Measurements from ENCODE around the gene ASPG. TPM values are rescaled to one million over a fixed set of nuclear protein-coding genes. Genes with fewer than 3 reads are reported as not detected.

Gene ASPG
- total RNA-seq, 1 experiment from 2014 or later, result 3.4 TPM

DNA sequence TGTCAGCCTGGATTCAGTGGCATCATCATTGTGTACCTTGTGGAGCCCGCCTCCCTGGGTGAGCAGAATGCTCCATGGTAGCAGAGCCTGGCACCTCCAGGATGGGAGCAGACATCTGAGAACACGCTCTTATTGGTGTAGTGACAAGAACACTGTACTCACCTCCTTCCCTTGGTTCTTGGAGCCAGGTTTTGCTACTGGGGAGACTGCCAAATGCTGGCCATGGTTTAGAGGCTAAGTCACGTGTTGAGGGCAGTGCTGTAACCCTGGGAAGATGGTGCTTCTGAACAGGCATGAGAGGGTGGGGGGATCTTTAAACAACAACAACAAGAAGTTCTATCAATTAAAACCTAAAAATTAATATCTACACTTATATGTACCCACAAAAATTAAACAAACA, 47.6 kb upstream of the ASPG start:
- DNase-seq (ENCODE audit: low spot score), result no peak
- ChIA-PET CTCF (no interaction called here), POLR2A (no interaction called here)
- TF ChIP-seq, protein P1, sequence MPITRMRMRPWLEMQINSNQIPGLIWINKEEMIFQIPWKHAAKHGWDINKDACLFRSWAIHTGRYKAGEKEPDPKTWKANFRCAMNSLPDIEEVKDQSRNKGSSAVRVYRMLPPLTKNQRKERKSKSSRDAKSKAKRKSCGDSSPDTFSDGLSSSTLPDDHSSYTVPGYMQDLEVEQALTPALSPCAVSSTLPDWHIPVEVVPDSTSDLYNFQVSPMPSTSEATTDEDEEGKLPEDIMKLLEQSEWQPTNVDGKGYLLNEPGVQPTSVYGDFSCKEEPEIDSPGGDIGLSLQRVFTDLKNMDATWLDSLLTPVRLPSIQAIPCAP (CRISPR knock-in tag; IDR thresholded peaks at IDR 0.05), result no peak
- no peak for TF ChIP-seq JAZF1 (CRISPR knock-in tag; IDR thresholded peaks at IDR 0.05)
- no peak for TF ChIP-seq NFATC4 (CRISPR knock-in tag; IDR thresholded peaks at IDR 0.05)
- no peak for TF ChIP-seq RELA (CRISPR knock-in tag; IDR thresholded peaks at IDR 0.05; ENCODE audit: borderline replicate concordance)
- TF ChIP-seq SMAD3 (CRISPR knock-in tag; IDR thresholded peaks at IDR 0.05; ENCODE audit: borderline replicate concordance), result no peak
- TF ChIP-seq OVOL2 (CRISPR knock-in tag; IDR thresholded peaks at IDR 0.05; ENCODE audit: borderline replicate concordance), result no peak
- no peak for TF ChIP-seq FOXP1 (CRISPR knock-in tag; IDR thresholded peaks at IDR 0.05; ENCODE audit: borderline replicate concordance)
- TF ChIP-seq, protein P2, sequence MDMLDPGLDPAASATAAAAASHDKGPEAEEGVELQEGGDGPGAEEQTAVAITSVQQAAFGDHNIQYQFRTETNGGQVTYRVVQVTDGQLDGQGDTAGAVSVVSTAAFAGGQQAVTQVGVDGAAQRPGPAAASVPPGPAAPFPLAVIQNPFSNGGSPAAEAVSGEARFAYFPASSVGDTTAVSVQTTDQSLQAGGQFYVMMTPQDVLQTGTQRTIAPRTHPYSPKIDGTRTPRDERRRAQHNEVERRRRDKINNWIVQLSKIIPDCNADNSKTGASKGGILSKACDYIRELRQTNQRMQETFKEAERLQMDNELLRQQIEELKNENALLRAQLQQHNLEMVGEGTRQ (CRISPR knock-in tag; IDR thresholded peaks at IDR 0.05), result no peak
- no peak for TF ChIP-seq JUN (CRISPR knock-in tag; IDR thresholded peaks at IDR 0.05)
- no peak for TF ChIP-seq ZNF219 (CRISPR knock-in tag; IDR thresholded peaks at IDR 0.05; ENCODE audit: borderline replicate concordance)
- TF ChIP-seq SOX15 (CRISPR knock-in tag; IDR thresholded peaks at IDR 0.05), result no peak
- TF ChIP-seq, protein P3, sequence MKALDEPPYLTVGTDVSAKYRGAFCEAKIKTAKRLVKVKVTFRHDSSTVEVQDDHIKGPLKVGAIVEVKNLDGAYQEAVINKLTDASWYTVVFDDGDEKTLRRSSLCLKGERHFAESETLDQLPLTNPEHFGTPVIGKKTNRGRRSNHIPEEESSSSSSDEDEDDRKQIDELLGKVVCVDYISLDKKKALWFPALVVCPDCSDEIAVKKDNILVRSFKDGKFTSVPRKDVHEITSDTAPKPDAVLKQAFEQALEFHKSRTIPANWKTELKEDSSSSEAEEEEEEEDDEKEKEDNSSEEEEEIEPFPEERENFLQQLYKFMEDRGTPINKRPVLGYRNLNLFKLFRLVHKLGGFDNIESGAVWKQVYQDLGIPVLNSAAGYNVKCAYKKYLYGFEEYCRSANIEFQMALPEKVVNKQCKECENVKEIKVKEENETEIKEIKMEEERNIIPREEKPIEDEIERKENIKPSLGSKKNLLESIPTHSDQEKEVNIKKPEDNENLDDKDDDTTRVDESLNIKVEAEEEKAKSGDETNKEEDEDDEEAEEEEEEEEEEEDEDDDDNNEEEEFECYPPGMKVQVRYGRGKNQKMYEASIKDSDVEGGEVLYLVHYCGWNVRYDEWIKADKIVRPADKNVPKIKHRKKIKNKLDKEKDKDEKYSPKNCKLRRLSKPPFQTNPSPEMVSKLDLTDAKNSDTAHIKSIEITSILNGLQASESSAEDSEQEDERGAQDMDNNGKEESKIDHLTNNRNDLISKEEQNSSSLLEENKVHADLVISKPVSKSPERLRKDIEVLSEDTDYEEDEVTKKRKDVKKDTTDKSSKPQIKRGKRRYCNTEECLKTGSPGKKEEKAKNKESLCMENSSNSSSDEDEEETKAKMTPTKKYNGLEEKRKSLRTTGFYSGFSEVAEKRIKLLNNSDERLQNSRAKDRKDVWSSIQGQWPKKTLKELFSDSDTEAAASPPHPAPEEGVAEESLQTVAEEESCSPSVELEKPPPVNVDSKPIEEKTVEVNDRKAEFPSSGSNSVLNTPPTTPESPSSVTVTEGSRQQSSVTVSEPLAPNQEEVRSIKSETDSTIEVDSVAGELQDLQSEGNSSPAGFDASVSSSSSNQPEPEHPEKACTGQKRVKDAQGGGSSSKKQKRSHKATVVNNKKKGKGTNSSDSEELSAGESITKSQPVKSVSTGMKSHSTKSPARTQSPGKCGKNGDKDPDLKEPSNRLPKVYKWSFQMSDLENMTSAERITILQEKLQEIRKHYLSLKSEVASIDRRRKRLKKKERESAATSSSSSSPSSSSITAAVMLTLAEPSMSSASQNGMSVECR (CRISPR knock-in tag; IDR thresholded peaks at IDR 0.05; ENCODE audit: borderline replicate concordance), result no peak
- TF ChIP-seq, protein P4, sequence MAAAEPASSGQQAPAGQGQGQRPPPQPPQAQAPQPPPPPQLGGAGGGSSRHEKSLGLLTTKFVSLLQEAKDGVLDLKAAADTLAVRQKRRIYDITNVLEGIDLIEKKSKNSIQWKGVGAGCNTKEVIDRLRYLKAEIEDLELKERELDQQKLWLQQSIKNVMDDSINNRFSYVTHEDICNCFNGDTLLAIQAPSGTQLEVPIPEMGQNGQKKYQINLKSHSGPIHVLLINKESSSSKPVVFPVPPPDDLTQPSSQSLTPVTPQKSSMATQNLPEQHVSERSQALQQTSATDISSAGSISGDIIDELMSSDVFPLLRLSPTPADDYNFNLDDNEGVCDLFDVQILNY (CRISPR knock-in tag; IDR thresholded peaks at IDR 0.05), result no peak
- no peak for TF ChIP-seq NR1H2 (CRISPR knock-in tag; IDR thresholded peaks at IDR 0.05)
- no peak for TF ChIP-seq TP53 (CRISPR knock-in tag; IDR thresholded peaks at IDR 0.05)
- TF ChIP-seq, protein P5, sequence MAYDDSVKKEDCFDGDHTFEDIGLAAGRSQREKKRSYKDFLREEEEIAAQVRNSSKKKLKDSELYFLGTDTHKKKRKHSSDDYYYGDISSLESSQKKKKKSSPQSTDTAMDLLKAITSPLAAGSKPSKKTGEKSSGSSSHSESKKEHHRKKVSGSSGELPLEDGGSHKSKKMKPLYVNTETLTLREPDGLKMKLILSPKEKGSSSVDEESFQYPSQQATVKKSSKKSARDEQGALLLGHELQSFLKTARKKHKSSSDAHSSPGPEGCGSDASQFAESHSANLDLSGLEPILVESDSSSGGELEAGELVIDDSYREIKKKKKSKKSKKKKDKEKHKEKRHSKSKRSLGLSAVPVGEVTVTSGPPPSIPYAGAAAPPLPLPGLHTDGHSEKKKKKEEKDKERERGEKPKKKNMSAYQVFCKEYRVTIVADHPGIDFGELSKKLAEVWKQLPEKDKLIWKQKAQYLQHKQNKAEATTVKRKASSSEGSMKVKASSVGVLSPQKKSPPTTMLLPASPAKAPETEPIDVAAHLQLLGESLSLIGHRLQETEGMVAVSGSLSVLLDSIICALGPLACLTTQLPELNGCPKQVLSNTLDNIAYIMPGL (CRISPR knock-in tag; IDR thresholded peaks at IDR 0.05), result no peak
- TF ChIP-seq ZNF671 (CRISPR knock-in tag; IDR thresholded peaks at IDR 0.05), result no peak
- TF ChIP-seq HMGA2 (CRISPR knock-in tag; IDR thresholded peaks at IDR 0.05), result no peak
- TF ChIP-seq, protein P6, sequence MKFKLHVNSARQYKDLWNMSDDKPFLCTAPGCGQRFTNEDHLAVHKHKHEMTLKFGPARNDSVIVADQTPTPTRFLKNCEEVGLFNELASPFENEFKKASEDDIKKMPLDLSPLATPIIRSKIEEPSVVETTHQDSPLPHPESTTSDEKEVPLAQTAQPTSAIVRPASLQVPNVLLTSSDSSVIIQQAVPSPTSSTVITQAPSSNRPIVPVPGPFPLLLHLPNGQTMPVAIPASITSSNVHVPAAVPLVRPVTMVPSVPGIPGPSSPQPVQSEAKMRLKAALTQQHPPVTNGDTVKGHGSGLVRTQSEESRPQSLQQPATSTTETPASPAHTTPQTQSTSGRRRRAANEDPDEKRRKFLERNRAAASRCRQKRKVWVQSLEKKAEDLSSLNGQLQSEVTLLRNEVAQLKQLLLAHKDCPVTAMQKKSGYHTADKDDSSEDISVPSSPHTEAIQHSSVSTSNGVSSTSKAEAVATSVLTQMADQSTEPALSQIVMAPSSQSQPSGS (CRISPR knock-in tag; IDR thresholded peaks at IDR 0.05; ENCODE audit: borderline replicate concordance, low read depth), result no peak
- Mint-ChIP-seq H3K4me1 (peaks cover 10% of the 10 kb centered on the region), H3K4me3 (no peak overlapping the region), H3K27me3 (ENCODE audit: low read depth) (no peaks in the 10 kb centered on the region), H3K9me3 (no peaks in the 10 kb centered on the region), H3K27ac (no peak overlapping the region), H3K36me3 (no peaks in the 10 kb centered on the region)
- ATAC-seq, result no peak
